NCI-H1092 (cell line): Measurements from ENCODE around the gene RND2.
"Not testable (repeated sequence)": the region's sequence is repeated elsewhere in the genome, so short reads cannot be mapped to it uniquely, and the experiment has no call there.

Experiments used
- DNase-seq: peaks from one replicate; lab custom pipeline; 2025; lab: John Stamatoyannopoulos, UW

Gene RND2

GRCh38 chr17:43027091-43028032 is 2.3 kb downstream of the RND2 start:
- DNase-seq, result no peak

GRCh38 chr17:43028221-43028861 is 3.3 kb downstream of the RND2 start:
- DNase-seq, result no peak

GRCh38 chr17:43030137-43030767 is 5.2 kb downstream of the RND2 start:
- DNase-seq, result no peak

GRCh38 chr17:43031666-43032065 is 6.6 kb downstream of the RND2 start:
- no peak for DNase-seq

- DNase-seq, result no peak
Observed at GRCh38 chr17:43033948-43034881, 9.2 kb downstream of the RND2 start.

GRCh38 chr17:43034894-43035293 is 9.9 kb downstream of the RND2 start:
- DNase-seq, result no peak

GRCh38 chr17:43039646-43040045 is 14.6 kb downstream of the RND2 start:
- DNase-seq, result no peak

- DNase-seq, result no peak
Observed at GRCh38 chr17:43040655-43041054, 15.6 kb downstream of the RND2 start.

- no peak for DNase-seq
Observed at GRCh38 chr17:43042025-43042628, 17.1 kb downstream of the RND2 start.

- DNase-seq, result no peak
Observed at GRCh38 chr17:43043307-43043706, 18.3 kb downstream of the RND2 start.

GRCh38 chr17:43044024-43044423 is 19.0 kb downstream of the RND2 start:
- no peak for DNase-seq

- DNase-seq, result no peak
Observed at GRCh38 chr17:43051969-43052368, 26.9 kb downstream of the RND2 start.

GRCh38 chr17:43053008-43053407 is 28.0 kb downstream of the RND2 start:
- DNase-seq, result not testable (repeated sequence)

GRCh38 chr17:43056051-43056450 is 31.0 kb downstream of the RND2 start:
- no peak for DNase-seq

- no peak for DNase-seq
Observed at GRCh38 chr17:43062984-43063638, 38.1 kb downstream of the RND2 start.

- DNase-seq, result no peak
Observed at GRCh38 chr17:43068570-43069367, 43.7 kb downstream of the RND2 start.

- DNase-seq, result no peak
Observed at GRCh38 chr17:43069368-43069898, 44.4 kb downstream of the RND2 start.

GRCh38 chr17:43070257-43070656 is 45.2 kb downstream of the RND2 start:
- DNase-seq, result no peak

- DNase-seq, result no peak
Observed at GRCh38 chr17:43070872-43071271, 45.8 kb downstream of the RND2 start.

GRCh38 chr17:43074869-43075268 is 49.8 kb downstream of the RND2 start:
- no peak for DNase-seq
